NT2/D1 (cell line): Measurements from ENCODE around the gene FOSB.

ENCODE experiments used
- SUZ12 ChIP-seq: IDR thresholded peaks from 2 replicates; pipeline ENCODE4 v1.6.1; 2011; ENCODE audit not compliant: insufficient read length, insufficient read depth; ENCODE audit errors: extremely low read depth
- YY1 ChIP-seq: IDR thresholded peaks from 2 replicates; pipeline ENCODE4 v1.6.1; 2011; ENCODE audit not compliant: insufficient read length, insufficient read depth
- ZNF274 ChIP-seq: IDR thresholded peaks from 2 replicates; pipeline ENCODE4 v1.6.1; 2011; ENCODE audit warnings: mild to moderate bottlenecking, low read depth, low read length

DNA sequence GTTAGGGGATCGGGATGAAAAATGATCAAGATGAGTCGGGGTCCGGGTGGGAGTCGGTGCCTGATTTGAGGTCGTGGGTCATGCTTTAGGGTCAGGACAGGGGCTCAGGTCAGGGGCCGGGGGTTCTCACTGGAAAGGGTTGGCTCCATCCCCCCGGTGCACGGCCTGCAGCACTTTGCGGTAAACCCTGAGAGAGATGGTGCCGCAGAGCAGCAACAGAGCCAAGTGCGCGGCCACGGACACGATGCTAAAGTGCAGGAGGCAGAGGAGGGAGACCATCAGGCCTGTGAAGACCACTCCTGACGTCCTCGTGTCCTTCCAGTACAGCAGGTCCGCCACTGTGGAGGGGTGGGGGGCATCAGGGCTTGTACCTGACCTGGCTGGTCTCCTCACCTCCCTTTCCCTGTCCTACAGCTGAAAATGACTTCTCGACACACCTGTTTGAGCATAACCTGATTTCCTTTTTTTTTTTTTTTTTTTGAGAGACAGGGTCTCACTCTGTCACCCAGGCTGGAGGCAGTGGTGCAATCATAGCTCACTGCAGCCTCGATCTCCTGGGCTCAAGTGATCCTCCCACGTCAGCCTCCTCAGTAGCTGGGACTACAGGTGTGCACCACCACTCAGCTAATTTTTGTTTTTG lies 21.5 kb downstream of the FOSB start:
- TF ChIP-seq ZNF274 (no peak), YY1 (no peak), SUZ12 (no peak)
